HEK293 (cell line): ENCODE data around the gene LOXL1.
A peak's percentile ranks its signal among the peaks of the same experiment; 100 is the strongest.

ENCODE experiments used
- KLF10 ChIP-seq: fragments of 450-650 bp; IDR thresholded peaks from 2 replicates; pipeline ENCODE4 v1.5.1; 2018; ENCODE audit warnings: missing biosample characterization, mild to moderate bottlenecking, missing genetic modification characterization
- YY1 ChIP-seq: fragments of 450-650 bp; formaldehyde crosslinking; IDR thresholded peaks from 2 replicates; pipeline ENCODE4 v1.5.1; 2018; ENCODE audit warnings: missing biosample characterization, missing genetic modification characterization
- ZBTB7A ChIP-seq: fragments of 450-650 bp; formaldehyde crosslinking; IDR thresholded peaks from 2 replicates; pipeline ENCODE4 v1.5.1; 2016; ENCODE audit warnings: low read depth, missing biosample characterization, missing genetic modification characterization
- ZNF10 ChIP-seq: fragments of 450-650 bp; formaldehyde crosslinking; IDR thresholded peaks from 2 replicates; pipeline ENCODE4 v1.5.1; 2017; ENCODE audit warnings: missing biosample characterization, missing genetic modification characterization
- ZNF175 ChIP-seq: fragments of 450-650 bp; formaldehyde crosslinking; IDR thresholded peaks from 2 replicates; pipeline ENCODE4 v1.5.1; 2016; ENCODE audit warnings: missing biosample characterization, missing genetic modification characterization
- ZNF24 ChIP-seq: fragments of 450-650 bp; formaldehyde crosslinking; IDR thresholded peaks from 2 replicates; pipeline ENCODE4 v1.5.1; 2016; ENCODE audit warnings: missing biosample characterization, missing genetic modification characterization
- ZNF248 ChIP-seq: fragments of 450-650 bp; formaldehyde crosslinking; IDR thresholded peaks from 2 replicates; pipeline ENCODE4 v1.5.1; 2017; ENCODE audit warnings: missing biosample characterization, missing genetic modification characterization
- ZSCAN23 ChIP-seq: fragments of 450-650 bp; formaldehyde crosslinking; IDR thresholded peaks from 2 replicates; pipeline ENCODE4 v1.5.1; 2016; ENCODE audit warnings: missing biosample characterization, missing genetic modification characterization
- TF ChIP-seq, protein P1 (sequence below): fragments of 450-650 bp; formaldehyde crosslinking; IDR thresholded peaks from 2 replicates; pipeline ENCODE4 v1.5.1; 2016; ENCODE audit warnings: missing biosample characterization, missing genetic modification characterization
- TF ChIP-seq, protein P2 (sequence below): fragments of 450-650 bp; formaldehyde crosslinking; IDR thresholded peaks from 2 replicates; pipeline ENCODE4 v1.5.1; 2017; ENCODE audit warnings: missing biosample characterization, missing genetic modification characterization
- TF ChIP-seq, protein P3 (sequence below): fragments of 450-650 bp; formaldehyde crosslinking; IDR thresholded peaks from 2 replicates; pipeline ENCODE4 v1.5.1; 2016; ENCODE audit warnings: missing biosample characterization, missing genetic modification characterization

DNA sequence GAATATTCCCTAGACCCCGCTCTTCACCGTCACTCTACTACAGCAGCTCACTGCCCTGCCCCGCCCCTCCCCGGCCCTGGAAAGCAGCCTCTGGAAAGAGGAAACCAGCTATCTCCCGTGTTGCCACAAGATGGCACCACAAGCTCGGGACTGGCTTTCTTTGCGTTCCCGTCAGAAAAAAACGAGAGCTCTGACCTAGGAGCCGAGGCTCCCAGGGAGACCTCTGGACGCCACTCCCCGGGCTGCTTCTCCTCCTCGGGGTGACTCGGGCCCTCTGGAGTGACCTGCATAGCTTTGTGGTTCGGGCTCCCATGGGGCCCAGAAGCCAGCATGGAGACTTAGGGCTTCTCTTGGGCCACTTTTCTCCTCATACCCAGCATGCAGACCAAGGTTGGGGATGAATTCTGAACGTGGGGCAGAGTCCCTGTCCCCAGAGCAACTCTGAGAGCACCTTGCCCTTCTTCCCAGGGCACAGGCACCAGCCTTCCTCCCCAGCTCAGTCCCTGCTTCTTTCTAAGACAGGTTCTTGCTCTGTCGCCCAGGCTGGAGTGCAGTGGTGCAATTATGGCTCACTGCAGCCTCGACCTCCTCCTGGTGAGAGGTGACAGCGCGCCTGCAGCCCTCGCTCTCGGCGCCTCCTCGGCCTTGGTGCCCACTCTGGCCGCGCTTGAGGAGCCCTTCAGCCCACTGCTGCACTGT, 46.9 kb downstream of the LOXL1 start:
- TF ChIP-seq, protein P1, sequence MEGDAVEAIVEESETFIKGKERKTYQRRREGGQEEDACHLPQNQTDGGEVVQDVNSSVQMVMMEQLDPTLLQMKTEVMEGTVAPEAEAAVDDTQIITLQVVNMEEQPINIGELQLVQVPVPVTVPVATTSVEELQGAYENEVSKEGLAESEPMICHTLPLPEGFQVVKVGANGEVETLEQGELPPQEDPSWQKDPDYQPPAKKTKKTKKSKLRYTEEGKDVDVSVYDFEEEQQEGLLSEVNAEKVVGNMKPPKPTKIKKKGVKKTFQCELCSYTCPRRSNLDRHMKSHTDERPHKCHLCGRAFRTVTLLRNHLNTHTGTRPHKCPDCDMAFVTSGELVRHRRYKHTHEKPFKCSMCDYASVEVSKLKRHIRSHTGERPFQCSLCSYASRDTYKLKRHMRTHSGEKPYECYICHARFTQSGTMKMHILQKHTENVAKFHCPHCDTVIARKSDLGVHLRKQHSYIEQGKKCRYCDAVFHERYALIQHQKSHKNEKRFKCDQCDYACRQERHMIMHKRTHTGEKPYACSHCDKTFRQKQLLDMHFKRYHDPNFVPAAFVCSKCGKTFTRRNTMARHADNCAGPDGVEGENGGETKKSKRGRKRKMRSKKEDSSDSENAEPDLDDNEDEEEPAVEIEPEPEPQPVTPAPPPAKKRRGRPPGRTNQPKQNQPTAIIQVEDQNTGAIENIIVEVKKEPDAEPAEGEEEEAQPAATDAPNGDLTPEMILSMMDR (tag by site-specific recombination) = peak; percentile 95
- TF ChIP-seq ZBTB7A = no peak
- TF ChIP-seq ZSCAN23 (tag by site-specific recombination) = no peak
- TF ChIP-seq YY1 (tag by site-specific recombination) = no peak
- no peak for TF ChIP-seq ZNF248 (tag by site-specific recombination)
- TF ChIP-seq, protein P2, sequence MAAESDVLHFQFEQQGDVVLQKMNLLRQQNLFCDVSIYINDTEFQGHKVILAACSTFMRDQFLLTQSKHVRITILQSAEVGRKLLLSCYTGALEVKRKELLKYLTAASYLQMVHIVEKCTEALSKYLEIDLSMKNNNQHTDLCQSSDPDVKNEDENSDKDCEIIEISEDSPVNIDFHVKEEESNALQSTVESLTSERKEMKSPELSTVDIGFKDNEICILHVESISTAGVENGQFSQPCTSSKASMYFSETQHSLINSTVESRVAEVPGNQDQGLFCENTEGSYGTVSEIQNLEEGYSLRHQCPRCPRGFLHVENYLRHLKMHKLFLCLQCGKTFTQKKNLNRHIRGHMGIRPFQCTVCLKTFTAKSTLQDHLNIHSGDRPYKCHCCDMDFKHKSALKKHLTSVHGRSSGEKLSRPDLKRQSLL (tag by site-specific recombination) = no peak
- TF ChIP-seq, protein P3, sequence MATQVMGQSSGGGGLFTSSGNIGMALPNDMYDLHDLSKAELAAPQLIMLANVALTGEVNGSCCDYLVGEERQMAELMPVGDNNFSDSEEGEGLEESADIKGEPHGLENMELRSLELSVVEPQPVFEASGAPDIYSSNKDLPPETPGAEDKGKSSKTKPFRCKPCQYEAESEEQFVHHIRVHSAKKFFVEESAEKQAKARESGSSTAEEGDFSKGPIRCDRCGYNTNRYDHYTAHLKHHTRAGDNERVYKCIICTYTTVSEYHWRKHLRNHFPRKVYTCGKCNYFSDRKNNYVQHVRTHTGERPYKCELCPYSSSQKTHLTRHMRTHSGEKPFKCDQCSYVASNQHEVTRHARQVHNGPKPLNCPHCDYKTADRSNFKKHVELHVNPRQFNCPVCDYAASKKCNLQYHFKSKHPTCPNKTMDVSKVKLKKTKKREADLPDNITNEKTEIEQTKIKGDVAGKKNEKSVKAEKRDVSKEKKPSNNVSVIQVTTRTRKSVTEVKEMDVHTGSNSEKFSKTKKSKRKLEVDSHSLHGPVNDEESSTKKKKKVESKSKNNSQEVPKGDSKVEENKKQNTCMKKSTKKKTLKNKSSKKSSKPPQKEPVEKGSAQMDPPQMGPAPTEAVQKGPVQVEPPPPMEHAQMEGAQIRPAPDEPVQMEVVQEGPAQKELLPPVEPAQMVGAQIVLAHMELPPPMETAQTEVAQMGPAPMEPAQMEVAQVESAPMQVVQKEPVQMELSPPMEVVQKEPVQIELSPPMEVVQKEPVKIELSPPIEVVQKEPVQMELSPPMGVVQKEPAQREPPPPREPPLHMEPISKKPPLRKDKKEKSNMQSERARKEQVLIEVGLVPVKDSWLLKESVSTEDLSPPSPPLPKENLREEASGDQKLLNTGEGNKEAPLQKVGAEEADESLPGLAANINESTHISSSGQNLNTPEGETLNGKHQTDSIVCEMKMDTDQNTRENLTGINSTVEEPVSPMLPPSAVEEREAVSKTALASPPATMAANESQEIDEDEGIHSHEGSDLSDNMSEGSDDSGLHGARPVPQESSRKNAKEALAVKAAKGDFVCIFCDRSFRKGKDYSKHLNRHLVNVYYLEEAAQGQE = no peak
- TF ChIP-seq ZNF24 = no peak
- TF ChIP-seq ZNF10 = no peak
- TF ChIP-seq KLF10 = no peak
- TF ChIP-seq ZNF175 = no peak
